Fibroblast of lung (primary cell): ENCODE data around the gene STPG4. TPM values are rescaled to one million over a fixed set of nuclear protein-coding genes. Genes with fewer than 3 reads are reported as not detected.
A peak's percentile ranks its signal among the peaks of the same experiment; 100 is the strongest.

ENCODE experiments used
- DNase-seq, 2 donors: peaks; one replicate each; pipeline versions ENCODE4 v3.0.0 to v3.0.0-alpha.2; 2010; ENCODE audit warnings: low read depth in 2 of 2
- H2AFZ ChIP-seq: 2 replicates; pipeline ENCODE4 v1.5.1; 2012; ENCODE audit warnings: low read length, control low read depth, inconsistent platforms
- H3K27ac ChIP-seq: 2 replicates; pipeline ENCODE4 v1.5.1; 2011; ENCODE audit warnings: low read length, control low read depth; ENCODE audit not compliant: insufficient read depth
- H3K27me3 ChIP-seq: 2 replicates; pipeline ENCODE4 v1.5.1; 2011; ENCODE audit warnings: mild to moderate bottlenecking, low read length; ENCODE audit not compliant: control insufficient read depth, insufficient read depth
- H3K36me3 ChIP-seq: 2 replicates; pipeline ENCODE4 v1.5.1; 2011; ENCODE audit warnings: low read length; ENCODE audit not compliant: control insufficient read depth, insufficient read depth
- H3K4me1 ChIP-seq: 2 replicates; pipeline ENCODE4 v1.5.1; 2011; ENCODE audit warnings: low read length; ENCODE audit not compliant: control insufficient read depth, insufficient read depth; ENCODE audit errors: extremely low read depth
- H3K4me2 ChIP-seq: 2 replicates; pipeline ENCODE4 v1.5.1; 2011; ENCODE audit warnings: low read length, control low read depth; ENCODE audit not compliant: insufficient read depth; ENCODE audit errors: extremely low read depth
- H3K4me3 ChIP-seq, 4 experiments: fragments of 200-600 bp in 1 of 4; sonication (generic) in 1 of 4; replicated peaks in 1 of 4; 2 replicates each; pipeline ENCODE4 v1.5.1; 2011 to 2016; ENCODE audit warnings: low read length in 4 of 4, low read depth in 3 of 4, mild to moderate bottlenecking in 3 of 4, control low read depth in 2 of 4, inconsistent platforms in 1 of 4, mixed read lengths in 1 of 4; ENCODE audit not compliant: insufficient read depth in 1 of 4; ENCODE audit errors: control extremely low read depth in 1 of 4
- H3K79me2 ChIP-seq: 2 replicates; pipeline ENCODE4 v1.5.1; 2012; ENCODE audit warnings: mild to moderate bottlenecking, low read length, inconsistent platforms; ENCODE audit not compliant: control insufficient read depth, insufficient read depth
- H3K9ac ChIP-seq: 2 replicates; pipeline ENCODE4 v1.5.1; 2011; ENCODE audit warnings: mild to moderate bottlenecking, low read length, control low read depth; ENCODE audit not compliant: insufficient read depth
- H3K9me3 ChIP-seq: 2 replicates; pipeline ENCODE4 v1.5.1; 2012; ENCODE audit warnings: low read depth, low read length; ENCODE audit not compliant: control insufficient read depth, insufficient read depth
- H4K20me1 ChIP-seq: 2 replicates; pipeline ENCODE4 v1.5.1; 2011; ENCODE audit warnings: low read length; ENCODE audit not compliant: control insufficient read depth, insufficient read depth; ENCODE audit errors: extremely low read depth
- EZH2 ChIP-seq: IDR thresholded peaks from 2 replicates; pipeline ENCODE4 v1.5.1; 2012; ENCODE audit warnings: low read length, control low read depth, mild to moderate bottlenecking; ENCODE audit errors: missing control alignments
- polyA plus RNA-seq, 2 donors: library from polyadenylated mRNA; depleted of rRNA in 1 of 2; stranded (reverse) in 1 of 2; unstranded in 1 of 2; fragments of >200 nt; gene quantifications; 2 replicates each; pipeline ENCODE4 v1.2.1, GENCODE V29; 2011 to 2012; ENCODE audit warnings: missing spikeins in 1 of 2
- total RNA-seq: library from RNA; depleted of rRNA; stranded (reverse); fragments of >200 nt; gene quantifications from 2 replicates; pipeline ENCODE4 v1.2.1, GENCODE V29; 2014
- TF ChIP-seq, protein P1 (sequence below), 2 donors: IDR thresholded peaks in 1 of 2; conservative IDR thresholded peaks in 1 of 2; 1 replicate in 1 of 2; 2 replicates in 1 of 2; pipeline ENCODE4 v1.5.1; 2011 to 2012; ENCODE audit warnings: low read length in 2 of 2, control low read depth in 1 of 2, inconsistent platforms in 1 of 2, low read depth in 1 of 2, mild to moderate bottlenecking in 1 of 2

STPG4 gene
- total and polyA plus RNA-seq, 2 donors (not counting 1 experiment from before 2014, with no cell fraction given), result 0.33 TPM; not detected in 1

DNA sequence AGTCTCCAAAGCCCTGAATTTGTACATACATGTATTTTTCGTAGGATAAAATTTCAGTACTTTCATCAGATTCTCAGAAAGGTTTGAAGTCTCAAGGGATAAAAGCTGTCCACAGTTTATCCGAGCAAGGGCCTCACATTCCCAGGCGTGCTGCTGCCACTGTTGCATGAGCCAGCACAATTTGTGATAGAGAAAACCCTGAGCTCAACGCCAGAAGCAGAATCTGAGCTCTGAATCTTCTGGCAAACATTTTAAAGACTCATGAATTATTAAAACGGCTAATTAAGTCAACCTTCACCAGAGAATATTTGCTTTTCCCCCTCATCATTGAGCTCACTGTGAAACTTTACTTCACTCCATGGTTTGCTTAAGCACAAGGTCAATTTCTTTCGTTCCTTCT lies 38.5 kb upstream of the STPG4 start:
- H3K27me3 ChIP-seq, result no peaks in the 10 kb centered on the region
- H3K36me3 ChIP-seq, result no peaks in the 10 kb centered on the region
- H3K27ac ChIP-seq, result peak overlapping the region; percentile 89
- H3K9ac ChIP-seq, result no peak overlapping the region
- H3K4me1 ChIP-seq, result peaks cover 51% of the 10 kb centered on the region
- H2AFZ ChIP-seq, result no peak overlapping the region
- DNase-seq, result no peak
- no peak for TF ChIP-seq EZH2
- TF ChIP-seq, protein P1, sequence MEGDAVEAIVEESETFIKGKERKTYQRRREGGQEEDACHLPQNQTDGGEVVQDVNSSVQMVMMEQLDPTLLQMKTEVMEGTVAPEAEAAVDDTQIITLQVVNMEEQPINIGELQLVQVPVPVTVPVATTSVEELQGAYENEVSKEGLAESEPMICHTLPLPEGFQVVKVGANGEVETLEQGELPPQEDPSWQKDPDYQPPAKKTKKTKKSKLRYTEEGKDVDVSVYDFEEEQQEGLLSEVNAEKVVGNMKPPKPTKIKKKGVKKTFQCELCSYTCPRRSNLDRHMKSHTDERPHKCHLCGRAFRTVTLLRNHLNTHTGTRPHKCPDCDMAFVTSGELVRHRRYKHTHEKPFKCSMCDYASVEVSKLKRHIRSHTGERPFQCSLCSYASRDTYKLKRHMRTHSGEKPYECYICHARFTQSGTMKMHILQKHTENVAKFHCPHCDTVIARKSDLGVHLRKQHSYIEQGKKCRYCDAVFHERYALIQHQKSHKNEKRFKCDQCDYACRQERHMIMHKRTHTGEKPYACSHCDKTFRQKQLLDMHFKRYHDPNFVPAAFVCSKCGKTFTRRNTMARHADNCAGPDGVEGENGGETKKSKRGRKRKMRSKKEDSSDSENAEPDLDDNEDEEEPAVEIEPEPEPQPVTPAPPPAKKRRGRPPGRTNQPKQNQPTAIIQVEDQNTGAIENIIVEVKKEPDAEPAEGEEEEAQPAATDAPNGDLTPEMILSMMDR (conservative IDR thresholded peaks at IDR 0.05 in 1 of 2, IDR thresholded peaks at IDR 0.05 in 1 of 2; ENCODE audit: low read depth in 1 of 2, low read length in 2 of 2), result no peak
- H3K79me2 ChIP-seq, result no peaks in the 10 kb centered on the region
- no peaks in the 10 kb centered on the region for H4K20me1 ChIP-seq
- no peaks in the 10 kb centered on the region for H3K9me3 ChIP-seq
- H3K4me3 ChIP-seq, result no peak overlapping the region
- peak overlapping the region; percentile 75 for H3K4me2 ChIP-seq

DNA sequence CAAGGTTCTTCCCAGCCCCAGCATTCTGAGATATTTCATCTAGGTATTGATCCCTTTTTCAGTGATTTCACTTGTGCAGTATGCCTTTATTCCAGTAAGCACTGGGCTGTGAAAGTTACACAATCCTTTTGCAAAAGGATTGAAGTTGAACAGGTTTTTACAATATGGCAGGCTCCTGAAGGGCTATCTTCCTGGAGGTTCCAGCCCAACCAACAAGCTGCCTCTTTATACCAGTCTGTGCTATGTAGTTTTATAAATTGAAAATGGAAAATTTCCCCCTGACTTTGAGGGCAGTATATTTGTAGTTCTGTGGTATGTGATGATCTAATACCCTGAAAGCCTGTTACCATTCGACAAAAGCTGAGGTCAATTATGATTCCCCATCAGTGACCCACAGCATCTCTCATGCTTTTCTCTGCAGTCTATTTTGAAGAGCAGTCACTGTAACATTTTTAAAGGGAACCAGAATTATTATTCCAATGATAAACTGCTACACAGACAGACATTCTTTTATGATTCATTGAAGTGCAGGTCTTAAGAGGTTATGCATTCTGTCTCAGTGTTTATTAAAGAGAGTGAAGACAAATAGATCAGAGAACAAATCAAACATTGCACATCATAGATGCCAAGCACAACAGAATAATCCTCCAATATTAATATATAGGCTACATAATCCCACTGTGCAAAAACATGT lies 35.2 kb upstream of the STPG4 start:
- Histone ChIP-seq H3K27ac (peak overlapping the region; percentile 89), H3K79me2 (no peaks in the 10 kb centered on the region), H2AFZ (no peak overlapping the region), H3K4me2 (peak overlapping the region; percentile 80), H3K36me3 (no peaks in the 10 kb centered on the region), H3K9me3 (no peaks in the 10 kb centered on the region), H3K4me1 (peaks cover 53% of the 10 kb centered on the region), H3K9ac (peak overlapping the region; percentile 10), H4K20me1 (no peaks in the 10 kb centered on the region), H3K27me3 (no peaks in the 10 kb centered on the region), H3K4me3 (no peak overlapping the region)
- peak in 1 of 2 donors; percentile 90 for DNase-seq
- TF ChIP-seq, protein P1 (conservative IDR thresholded peaks at IDR 0.05 in 1 of 2, IDR thresholded peaks at IDR 0.05 in 1 of 2; ENCODE audit: low read depth in 1 of 2, low read length in 2 of 2), result no peak
- TF ChIP-seq EZH2, result no peak

DNA sequence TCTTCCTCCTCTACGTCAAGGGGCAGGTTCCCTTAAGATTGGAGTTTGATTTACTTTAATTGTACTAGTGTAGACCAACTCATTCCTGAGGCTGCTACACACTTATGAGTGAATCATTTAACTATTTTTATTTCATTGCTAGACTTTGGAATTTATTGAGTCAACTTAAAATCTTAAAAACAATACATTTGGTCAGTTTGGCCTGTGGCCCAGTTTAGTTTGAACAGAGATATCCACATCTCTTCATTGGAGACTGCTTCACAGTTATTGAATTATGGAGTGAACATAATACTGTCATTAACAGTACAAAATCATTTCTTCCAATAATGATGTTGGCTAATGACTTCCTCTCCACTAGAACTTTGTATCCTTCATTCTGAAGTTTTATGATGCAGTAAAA lies 34.5 kb upstream of the STPG4 start:
- TF ChIP-seq, protein P1 (conservative IDR thresholded peaks at IDR 0.05 in 1 of 2, IDR thresholded peaks at IDR 0.05 in 1 of 2; ENCODE audit: low read depth in 1 of 2, low read length in 2 of 2), result no peak
- TF ChIP-seq EZH2, result no peak
- Histone ChIP-seq H3K4me2 (peak overlapping the region; percentile 80), H3K4me3 (no peak overlapping the region), H3K79me2 (no peaks in the 10 kb centered on the region), H2AFZ (no peak overlapping the region), H3K36me3 (no peaks in the 10 kb centered on the region), H4K20me1 (no peaks in the 10 kb centered on the region), H3K9ac (no peak overlapping the region), H3K4me1 (peaks cover 48% of the 10 kb centered on the region), H3K27me3 (no peaks in the 10 kb centered on the region), H3K9me3 (no peaks in the 10 kb centered on the region), H3K27ac (peak overlapping the region; percentile 89)
- DNase-seq, result peak; percentile 87 to 97
